ENCODE data around the gene CYB561A3.

GRCh38 chr11:61404103-61404502 is 42.4 kb upstream of the CYB561A3 start:
- TF ChIP-seq EZH2 (IDR thresholded peaks at IDR 0.05) (no peak), POLR2AphosphoS5 (IDR thresholded peaks at IDR 0.05; ENCODE audit: borderline replicate concordance, low read depth, low read length) (no peak), FOXP2 (optimal IDR thresholded peaks at IDR 0.05; ENCODE audit: control extremely low read depth, extremely low read length, insufficient read depth) (no peak)
